Retinal pigment epithelial cell (primary cell): ENCODE measurements around the gene CASP7.

Experiments
- DNase-seq: peaks from one replicate; pipeline ENCODE4 v3.0.0-alpha.2; 2010; ENCODE audit warnings: low read depth
- H3K4me3 ChIP-seq: 2 replicates; pipeline ENCODE4 v1.5.1; 2011; ENCODE audit warnings: mild to moderate bottlenecking, low read length, control low read depth, moderate library complexity
- TF ChIP-seq, protein P1 (sequence below): conservative IDR thresholded peaks from 2 replicates; pipeline ENCODE4 v1.5.1; 2011; ENCODE audit warnings: low read depth, low read length, control low read depth, inconsistent platforms

The CASP7 gene

GRCh38 chr10:113712024-113712423, 32.3 kb downstream of the CASP7 start:
- TF ChIP-seq, protein P1, sequence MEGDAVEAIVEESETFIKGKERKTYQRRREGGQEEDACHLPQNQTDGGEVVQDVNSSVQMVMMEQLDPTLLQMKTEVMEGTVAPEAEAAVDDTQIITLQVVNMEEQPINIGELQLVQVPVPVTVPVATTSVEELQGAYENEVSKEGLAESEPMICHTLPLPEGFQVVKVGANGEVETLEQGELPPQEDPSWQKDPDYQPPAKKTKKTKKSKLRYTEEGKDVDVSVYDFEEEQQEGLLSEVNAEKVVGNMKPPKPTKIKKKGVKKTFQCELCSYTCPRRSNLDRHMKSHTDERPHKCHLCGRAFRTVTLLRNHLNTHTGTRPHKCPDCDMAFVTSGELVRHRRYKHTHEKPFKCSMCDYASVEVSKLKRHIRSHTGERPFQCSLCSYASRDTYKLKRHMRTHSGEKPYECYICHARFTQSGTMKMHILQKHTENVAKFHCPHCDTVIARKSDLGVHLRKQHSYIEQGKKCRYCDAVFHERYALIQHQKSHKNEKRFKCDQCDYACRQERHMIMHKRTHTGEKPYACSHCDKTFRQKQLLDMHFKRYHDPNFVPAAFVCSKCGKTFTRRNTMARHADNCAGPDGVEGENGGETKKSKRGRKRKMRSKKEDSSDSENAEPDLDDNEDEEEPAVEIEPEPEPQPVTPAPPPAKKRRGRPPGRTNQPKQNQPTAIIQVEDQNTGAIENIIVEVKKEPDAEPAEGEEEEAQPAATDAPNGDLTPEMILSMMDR: no peak
- DNase-seq: no peak
- H3K4me3 ChIP-seq: no peak overlapping the region

DNA sequence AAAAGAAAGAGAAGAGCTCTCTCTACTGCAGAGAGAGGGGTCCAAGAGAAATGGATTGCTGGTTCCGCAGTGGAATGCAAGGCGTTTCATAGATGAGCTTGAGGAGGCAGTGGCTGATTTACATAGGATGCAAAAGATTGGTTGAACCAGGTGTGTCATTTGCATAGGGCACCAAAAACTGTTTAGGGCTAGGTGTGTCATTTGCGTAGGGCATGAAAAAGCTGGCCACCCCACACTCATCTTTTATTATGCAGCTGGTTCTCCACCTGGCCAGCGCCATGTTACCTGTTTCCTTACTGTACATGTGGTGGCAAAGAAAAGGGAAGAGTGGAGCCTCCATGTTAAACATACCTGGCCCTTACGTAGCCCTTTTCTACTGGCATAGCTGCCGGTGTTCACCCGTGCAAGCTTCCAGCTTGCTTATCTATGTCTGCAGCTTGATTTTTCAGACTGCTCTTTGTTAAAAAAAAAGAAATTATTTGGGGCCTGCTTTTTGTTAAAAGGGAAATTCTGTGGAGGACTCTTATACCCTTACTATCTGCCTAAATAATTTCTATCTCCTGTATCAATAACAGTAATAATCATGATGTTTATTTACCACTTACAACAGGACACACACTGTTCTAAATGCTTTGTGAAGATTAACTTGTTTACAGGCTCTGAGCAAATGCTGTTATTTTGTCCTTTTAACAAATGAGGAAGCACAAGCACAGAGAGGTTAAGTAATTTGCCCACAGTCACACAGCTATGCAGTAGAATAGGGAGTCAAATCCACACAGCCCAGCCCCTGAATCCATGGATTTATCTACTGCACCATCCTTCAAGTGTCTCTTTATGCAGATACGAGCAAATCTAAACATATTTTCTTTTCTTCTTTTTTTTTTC, 33.3 kb downstream of the CASP7 start:
- TF ChIP-seq, protein P1: no peak
- no peak for DNase-seq
- H3K4me3 ChIP-seq: no peak overlapping the region

DNA sequence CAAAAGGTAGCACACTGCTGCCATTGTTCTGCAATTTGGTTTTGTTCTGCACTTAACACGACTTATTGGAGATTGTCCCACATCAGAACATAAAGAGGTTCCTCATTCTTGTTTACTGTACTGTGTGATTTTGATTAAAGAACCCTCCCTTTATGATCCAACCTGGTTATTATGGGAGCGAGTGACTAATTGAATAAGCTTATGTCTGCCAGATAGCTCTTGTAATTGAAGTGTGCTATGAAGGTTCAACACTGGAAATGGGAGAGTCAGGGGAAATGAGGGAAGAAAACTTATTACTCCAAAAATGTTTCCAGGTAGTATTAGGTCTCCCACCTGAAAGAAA, 33.9 kb downstream of the CASP7 start:
- H3K4me3 ChIP-seq: no peak overlapping the region
- TF ChIP-seq, protein P1: no peak
- no peak for DNase-seq

DNA sequence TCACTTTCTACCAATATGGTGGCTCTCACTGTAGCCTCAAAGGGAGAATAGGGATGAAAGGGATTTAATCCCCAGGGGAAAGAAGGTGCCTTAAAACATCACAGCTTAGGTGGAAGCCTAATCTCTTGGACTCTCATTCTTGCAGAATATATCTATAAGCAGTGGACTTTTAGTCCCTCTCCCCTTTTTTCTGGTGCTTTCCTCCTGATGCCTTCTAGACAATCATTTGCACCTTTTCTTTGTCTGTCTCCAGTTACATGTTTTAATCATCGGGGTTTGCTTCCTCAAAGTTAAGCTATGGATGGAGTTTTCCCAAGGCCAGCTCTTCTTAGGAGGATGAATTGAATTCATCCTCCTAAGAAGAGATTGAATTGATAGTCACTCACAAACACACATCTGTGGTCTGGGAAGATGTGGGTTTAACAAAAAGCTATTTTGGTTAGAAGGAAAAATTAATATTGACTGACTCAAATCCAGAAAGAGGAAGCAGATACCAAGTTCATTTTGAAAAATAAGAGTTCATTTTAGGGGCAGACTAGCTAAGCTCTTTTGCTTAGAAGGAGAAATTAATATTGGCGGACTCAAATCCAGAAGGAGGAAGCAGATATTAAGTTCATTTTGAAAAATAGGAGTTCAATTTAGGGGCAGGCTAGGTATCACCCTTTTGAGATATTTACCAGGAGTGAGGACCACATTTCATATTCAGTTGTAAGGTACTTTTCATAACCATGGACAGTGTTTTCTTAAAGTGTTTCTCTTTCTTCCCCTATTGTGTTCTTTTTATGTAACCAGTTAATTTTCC, 36.6 kb downstream of the CASP7 start:
- TF ChIP-seq, protein P1: no peak
- no peak for DNase-seq
- no peak overlapping the region for H3K4me3 ChIP-seq

GRCh38 chr10:113718969-113719822, 39.5 kb downstream of the CASP7 start:
- no peak for DNase-seq
- no peak overlapping the region for H3K4me3 ChIP-seq
- TF ChIP-seq, protein P1: no peak

DNA sequence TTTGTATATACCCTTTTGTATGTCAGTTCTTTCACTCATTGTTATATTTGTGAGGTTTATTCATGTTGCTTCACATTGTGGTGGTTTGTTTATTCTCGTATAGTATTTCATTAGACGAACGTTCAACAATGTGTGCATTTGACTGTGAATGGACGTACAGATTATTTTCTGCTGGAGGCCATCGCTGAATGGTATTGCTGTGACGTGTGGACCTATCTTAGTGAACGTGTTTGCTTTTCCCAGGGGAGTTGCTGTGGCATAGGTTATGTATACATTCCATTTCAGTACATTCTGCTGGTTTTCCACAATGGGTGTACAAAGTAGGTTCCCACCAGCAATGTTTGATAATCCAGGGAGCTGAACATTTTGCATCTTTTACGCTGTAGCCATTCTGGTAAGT, 40.7 kb downstream of the CASP7 start:
- no peak overlapping the region for H3K4me3 ChIP-seq
- DNase-seq: no peak
- TF ChIP-seq, protein P1: no peak
